GM19328 (cell line): Measurements from ENCODE around the gene TRDN.
"Not testable (repeated sequence)": the region's sequence is repeated elsewhere in the genome, so short reads cannot be mapped to it uniquely, and the experiment has no call there.

Experiments
- ATAC-seq: cut with Tn5 transposase; IDR thresholded peaks from one replicate; pipeline ENCODE4 v1.9.1; 2021; ENCODE audit warnings: mild to moderate bottlenecking, moderate library complexity; ENCODE audit not compliant: unreplicated experiment

TRDN gene

DNA sequence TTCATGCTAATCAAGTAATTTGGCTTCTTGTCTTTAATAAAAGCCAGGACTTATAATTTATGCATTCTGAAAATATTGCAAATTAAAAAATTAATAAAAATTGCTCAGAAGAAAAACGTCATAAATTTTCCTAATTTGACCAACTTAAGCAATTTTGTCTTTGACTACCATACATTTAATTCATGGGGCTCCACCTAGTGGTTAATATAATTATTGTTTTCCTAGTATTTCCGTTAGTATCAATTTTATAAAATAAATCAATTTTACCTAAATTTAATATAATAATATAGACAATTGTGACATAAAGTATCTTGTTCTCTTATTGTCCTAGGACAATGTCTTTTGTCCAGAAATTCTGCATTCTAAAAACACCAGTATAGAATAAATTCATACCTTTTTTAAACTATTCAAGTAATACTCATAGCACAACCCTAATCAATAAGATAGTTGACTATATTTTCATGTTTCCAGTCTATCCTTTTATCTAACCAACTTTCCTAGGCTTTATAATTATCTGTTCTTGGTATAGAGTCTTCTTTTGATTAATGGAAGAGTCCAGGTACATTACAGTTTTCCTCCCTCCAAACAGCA lies 319.9 kb downstream of the TRDN start:
- no peak for ATAC-seq

DNA sequence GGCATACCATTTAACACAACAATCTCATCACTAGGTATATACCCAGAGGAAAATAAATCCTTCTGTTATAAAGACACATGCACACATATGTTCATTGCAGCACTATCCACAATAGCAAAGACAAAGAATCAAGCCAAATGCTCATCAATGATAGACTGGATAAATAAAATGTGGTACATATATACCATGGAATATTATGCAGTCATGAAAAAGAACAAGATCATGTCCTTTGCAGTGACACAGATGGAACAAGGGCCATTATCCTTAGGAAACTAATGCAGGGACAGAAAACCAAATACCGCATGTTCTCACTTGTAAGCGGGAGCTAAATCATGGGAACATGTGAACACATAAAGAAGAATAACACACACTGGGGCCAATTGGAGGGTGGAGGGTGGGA lies 322.3 kb downstream of the TRDN start:
- ATAC-seq: not testable (repeated sequence)

DNA sequence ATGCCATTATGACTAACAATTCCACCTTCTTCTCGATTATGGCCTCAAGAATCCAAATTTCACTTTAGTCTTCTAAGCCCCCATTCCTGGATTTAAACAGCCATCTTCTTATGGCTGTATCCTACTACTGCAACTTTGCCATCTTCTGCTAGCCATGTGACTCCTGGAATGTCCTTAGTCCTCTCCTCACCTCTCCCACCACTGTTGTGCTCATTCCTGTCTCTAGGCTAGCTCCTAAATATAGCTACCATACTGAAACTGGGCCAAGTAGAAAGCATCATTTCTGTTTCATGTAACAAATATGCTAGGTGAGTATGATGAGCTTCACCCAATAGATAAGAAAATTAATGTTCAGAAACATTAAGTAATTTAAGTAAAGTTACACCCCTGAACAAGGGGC lies 327.6 kb downstream of the TRDN start:
- no peak for ATAC-seq

DNA sequence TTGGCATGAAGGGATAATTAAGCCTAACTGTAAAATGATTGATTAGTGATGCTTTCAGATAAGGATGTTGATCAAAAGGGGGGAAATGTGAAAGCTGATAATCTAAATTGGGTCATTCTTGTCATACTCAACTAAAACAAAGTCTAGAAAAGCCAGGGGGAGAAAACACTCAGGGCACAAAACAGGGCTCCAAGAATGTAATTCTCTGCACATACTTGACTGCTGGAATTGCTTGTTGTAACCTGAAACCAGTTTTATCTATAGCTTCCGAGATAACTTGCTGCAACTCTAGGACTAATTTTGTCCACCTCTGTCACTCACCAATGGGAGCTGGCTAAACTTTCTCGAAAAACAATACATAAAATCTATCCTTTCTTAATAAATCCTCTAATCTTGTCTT lies 330.4 kb downstream of the TRDN start:
- ATAC-seq: no peak

DNA sequence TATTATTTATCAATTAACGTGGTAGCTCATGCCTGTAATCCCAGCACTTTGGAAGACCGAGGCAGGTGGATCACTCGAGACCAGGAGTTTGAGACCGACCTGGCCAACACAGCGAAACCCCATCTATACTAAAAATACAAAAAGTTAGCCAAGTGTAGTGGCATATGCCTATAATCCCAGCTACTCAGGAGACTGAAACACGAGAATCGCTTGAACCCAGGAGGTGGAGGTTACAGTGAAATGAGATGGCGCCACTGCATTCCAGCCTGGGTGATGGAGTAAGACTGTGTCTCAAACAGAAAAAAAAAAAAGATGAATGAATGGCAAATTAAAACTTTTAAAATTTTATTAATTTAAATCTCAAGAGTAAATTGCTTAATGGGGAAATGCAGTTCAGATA lies 341.1 kb downstream of the TRDN start:
- no peak for ATAC-seq

DNA sequence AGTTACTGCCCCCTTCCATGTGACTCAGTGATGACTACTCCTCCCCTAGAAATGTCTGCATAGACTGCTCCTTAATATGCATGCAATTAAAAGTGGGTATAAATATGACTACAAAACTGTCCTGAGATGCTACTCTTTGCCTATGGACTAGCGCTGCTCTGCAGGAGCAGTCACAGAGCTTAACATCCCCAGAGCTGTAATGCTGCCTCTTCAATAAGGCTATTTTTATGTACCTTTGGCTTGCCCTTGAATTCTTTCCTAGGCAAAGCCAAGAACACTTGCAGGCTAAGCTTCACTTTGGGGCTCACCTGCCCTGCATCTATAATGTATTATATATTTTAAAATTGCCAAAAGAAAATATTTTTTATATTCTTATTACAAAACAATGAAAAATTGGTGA lies 341.6 kb downstream of the TRDN start:
- no peak for ATAC-seq

DNA sequence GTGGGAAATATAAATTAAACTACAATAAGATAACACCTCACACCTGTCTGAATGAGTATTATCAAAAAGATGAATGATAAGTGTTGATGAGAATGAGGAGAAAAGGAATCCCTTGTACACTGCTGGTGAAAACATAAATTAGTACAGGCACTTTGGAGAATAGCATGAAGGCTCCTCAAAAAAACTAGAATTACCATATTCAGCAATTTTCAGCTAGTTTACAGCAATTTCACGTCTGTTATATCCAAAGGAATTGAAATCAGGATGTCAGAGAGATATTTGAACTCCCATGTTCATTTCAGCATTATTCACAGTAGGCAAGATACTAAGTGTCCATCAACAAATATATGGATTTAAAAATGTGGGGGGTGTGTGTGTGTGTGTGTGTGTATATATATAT lies 348.1 kb downstream of the TRDN start:
- no peak for ATAC-seq

DNA sequence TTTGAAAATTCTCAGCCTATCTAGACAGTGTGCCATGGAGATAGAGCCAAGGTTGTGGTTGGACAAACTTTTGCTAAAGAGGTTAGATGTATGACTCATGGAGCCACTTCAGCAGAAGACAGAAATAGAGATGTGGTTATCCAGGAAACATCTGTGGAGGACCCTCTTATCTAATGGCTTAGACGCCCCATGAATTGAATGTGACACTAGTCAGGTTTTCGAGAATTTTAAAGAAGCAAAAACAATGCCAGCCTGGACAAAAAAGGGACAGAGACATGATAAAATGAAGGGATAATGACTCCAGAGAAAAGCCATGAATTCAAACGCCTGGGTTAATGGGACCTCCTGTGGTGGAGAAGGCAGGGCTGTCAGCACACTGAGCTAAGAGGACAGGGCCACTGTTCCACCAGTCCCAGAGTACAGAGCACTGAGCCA lies 360.2 kb downstream of the TRDN start:
- no peak for ATAC-seq

DNA sequence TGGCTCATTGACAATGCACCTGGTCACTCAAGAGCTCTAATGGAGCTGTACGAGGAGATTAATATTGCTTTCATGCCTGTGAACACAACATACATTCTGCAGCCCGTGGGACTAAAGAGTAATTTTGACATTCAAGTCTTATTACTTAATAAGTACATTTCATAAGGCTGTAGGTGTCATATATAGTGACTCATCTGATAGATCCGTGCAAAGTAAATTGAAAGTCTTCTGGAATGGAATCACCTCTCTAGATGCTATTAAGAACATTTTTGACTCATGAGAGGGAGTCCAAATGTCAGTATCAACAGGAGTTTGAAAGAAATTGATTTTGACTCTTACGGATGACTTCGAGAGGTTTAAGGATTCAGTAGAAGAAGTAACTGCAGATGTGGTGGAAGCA lies 372.8 kb downstream of the TRDN start:
- ATAC-seq: no peak

DNA sequence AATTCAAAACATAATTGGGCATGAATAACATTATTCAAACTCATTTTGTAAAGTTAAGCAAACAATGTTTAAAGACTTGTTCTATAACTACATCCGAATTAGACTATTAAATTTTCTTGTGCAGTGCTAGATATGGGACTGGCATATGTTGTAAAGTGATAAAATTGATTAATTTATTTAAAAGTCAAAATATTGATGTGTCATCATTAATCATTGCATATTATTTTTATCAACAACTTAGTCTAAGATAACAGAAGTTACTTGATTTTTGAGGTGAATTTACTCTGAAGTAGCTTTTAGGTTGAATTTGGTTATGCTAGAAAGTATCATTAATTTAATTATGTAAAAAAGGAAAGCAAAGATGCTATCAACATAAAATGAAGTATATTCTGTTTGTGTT lies 396.1 kb downstream of the TRDN start:
- ATAC-seq: no peak

DNA sequence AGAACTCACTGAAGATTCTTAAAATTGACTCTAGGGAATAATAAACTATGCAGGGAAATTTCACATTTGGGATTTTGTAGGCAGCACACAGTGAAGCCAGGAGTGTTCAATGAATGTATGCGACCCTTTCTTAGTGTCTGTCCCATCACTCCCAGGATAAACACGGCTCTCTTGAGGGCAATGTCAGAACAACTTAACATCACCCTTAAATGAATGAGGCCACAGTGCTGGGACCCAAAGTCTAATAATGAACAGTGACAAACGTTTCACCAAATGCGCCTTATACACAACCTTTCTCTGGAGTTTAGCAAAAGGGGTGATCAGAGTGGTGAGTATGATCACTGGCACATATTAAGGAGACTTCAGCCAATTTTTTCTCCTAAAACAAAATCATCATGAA lies 403.4 kb downstream of the TRDN start:
- no peak for ATAC-seq

DNA sequence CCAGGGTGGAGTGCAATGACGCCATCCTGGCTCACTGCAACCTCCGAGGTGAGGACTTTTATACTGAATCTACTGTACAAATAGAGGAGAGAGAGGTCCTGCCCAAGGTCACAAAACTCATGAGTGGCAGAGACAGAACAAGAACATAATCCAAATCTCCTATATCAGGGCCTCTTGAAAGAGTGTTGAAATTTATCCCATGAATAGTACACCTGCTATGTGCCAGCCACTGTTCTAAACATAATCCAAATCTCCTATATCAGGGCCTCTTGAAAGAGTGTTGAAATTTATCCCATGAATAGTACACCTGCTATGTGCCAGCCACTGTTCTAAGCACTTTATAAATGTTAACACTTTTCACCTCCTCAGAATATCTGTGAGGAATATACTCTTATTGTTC lies 409.0 kb downstream of the TRDN start:
- not testable (repeated sequence) for ATAC-seq

DNA sequence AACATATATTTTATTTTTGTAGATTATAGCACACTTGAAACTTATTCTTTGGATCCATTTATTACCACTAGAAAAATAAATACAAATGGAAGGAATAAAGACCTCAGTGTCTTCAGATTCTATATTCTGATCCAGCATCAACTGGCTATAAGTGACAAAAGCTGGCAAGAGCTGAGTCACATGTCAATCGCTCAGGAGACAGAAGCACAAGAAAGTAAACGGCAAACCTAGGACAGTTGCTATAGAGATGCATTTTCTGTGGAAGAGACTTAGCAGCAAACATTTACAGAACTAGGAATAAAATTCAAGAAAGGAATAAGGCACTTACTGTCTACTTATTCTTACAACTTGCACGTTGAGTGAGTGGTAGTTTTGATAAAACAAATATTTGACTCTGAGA lies 410.4 kb downstream of the TRDN start:
- no peak for ATAC-seq

DNA sequence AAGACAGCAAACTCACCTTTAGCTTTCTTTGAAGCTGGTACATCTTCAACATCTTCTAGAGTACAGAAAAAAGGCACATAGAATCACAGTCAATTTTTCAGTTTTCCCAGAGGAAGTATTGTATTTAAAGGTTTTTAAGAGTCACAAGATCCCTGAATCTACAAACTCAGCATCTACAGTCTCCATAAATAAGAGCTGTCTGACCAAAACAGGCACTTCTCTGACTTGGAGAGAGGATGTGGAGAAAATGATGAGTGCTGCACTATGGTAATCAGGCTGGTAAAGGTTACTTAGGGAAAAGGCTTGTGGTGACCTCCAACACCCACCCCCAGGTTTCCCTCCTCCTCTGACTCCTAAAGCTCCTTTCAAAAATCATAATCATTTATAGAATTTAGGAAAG lies 412.7 kb downstream of the TRDN start:
- ATAC-seq: no peak

DNA sequence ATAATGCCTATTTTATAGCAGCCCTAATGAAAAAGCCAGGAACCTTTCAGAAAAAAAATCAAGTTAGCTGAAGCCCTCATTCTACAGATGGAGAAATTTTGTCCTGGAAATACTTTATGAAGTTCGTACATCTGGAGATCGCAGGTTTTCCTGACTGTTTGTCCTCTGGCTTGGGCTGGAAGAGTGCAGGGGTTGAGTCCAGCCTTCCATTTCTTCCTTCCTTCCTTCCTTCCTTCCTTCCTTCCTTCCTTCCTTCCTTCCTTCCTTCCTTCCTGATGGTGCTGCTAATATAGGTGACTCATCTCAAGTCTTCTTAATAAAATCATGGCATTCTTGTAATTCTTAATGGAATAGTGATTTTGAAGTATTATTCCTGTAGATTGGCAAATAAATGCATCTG lies 413.3 kb downstream of the TRDN start:
- ATAC-seq: no peak

DNA sequence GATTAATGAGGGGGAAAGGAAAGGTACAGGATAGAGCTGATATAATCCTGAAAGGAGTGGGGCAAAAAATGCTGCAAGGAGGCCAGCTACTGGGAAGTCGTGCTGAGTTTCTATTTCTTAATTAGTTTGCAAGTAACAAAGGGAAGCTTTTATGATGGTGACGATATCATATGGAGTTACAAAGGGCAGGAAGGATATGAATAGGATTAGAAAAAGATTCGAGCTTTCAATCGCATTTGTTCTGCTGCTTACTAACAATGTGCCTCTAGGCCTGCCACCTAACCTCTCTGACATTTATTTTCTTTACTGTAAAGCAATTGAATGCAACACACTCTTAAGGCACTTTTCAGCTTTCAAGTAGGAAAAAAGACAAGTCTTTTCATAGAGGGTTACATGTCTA lies 421.5 kb downstream of the TRDN start:
- no peak for ATAC-seq

DNA sequence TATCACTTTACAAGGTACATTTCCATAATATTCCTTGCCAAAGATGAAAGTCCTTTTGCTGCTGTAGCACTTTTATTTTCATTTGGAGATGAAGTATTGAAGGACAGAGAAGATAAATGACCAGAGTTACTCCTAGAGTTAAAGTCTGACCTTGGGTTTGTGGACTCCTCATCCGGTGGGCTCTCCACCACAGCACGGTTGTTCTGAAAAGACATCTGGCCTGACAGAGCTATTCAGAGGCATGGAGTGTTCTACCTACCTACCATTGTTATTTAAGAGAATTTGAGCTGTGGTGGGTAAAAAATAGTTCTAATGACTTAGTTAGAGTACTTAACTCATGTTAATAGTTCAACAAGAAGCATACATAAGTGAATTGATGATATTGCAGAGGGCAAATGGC lies 422.3 kb downstream of the TRDN start:
- ATAC-seq: no peak

DNA sequence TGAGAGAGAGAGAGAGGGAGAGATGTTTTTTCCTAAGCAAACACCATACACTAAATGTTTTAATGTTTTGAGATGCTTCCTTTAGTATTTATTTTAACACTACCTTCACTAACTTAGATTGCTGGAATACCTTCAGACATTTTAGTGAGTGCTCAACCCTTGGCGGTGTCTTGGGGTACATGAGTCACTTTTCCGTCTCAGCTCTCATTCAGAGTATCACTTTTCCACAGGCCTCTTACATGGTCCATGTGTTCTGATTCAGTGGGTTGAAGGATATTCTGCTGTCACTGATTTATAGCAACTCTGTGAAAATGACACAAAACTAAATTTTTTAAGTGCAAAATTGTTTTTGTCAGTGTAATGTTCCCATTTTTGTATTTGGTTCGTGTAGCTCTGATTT lies 422.8 kb downstream of the TRDN start:
- ATAC-seq: no peak

DNA sequence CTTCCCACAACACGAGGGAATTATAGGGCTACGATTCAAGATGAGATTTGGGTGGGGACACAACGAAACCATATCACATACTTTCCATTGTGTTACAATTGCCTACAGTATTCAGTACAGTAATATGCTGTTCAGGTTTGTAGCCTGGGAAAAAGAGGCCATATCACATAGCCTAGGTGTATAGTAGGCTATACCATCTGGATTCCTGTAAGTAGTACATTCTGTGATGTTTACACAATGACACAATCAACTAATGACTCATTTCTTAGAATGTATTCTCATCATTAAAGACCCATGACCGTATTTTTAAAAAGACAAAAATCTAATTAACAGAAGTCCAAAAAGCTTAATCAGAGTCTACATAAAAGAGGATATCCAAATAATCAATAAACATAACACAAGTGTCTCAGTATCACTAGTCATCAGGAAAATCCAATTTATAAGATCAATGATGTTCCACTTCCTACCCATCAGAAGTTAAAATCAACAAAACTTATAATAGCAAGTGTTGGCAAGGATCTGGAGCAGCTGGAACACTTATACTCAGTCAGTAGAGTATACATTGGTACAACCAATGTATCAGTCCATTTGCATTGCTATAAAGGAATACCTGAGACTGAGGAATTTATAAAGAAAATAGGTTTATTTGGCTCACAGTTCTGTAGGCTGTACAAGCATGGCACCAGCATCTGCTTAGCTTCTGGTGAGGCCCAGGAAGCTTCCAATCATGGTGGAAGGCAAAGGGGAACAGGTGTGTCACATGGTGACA lies 424.8 kb downstream of the TRDN start:
- ATAC-seq: no peak

DNA sequence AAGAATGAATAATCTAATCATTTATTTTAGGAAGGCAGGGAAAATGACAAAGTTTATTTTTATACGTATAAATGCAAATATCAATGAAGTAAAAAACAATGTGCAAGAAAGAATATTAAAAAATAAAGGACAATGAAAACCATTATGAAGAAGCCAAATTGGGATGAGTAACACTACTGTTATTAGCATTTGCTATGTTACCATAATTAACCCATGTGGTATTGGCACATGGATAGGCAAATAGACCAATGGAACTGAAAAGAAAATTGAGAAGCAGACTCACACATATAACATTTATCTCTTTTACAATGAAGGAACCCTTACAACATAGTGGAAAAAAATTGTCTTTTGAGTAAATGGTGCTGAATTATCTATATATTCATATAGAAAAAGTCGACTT lies 426.1 kb downstream of the TRDN start:
- ATAC-seq: no peak

DNA sequence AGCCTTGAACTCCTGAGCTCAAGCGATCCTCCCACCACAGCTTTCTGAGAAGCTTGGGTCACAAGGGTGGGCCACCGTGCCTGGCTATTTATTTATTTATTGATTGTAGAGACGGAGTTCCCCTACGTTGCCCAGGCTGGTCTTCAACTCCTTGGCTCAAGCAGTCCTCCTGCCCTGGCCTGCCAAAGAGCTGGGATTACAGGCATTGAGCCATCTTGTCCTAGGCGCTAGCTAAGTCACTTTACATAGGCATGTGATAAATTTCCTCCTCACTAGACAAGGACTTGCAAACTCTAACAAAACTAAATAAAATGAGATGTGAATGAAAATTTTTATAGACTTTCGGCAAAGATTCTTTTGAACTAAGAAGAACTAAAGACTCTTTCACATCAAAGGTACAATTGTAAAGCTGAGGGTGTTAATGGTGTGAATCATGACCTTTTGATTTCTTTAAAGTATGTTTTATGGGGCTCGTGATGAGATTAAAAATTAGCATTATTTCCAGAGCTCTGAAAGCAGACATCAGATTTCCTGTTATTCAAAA lies 428.7 kb downstream of the TRDN start:
- ATAC-seq: no peak

DNA sequence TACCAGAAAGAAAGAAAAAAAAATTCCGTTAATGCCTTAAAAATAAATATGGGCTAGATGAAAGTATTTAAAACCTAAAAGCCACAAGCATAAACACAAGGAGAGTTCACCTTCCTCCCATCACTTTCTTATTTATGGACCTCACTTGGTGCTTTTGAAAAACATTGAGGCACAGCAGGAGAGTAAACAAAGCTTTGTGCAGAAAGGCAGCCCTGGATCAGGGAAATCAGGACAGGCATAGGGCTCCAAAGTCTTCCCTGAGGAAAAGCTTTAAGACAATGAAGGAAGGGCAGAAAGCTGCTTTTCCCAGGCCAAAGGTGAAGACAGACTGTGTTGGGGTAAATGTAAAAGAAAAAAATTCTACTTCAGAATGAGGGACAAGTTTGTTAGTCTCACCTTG lies 432.8 kb downstream of the TRDN start:
- ATAC-seq: no peak
